Inferior parietal cortex (tissue), 1 donor: ENCODE measurements around the gene KCNN3.

Experiments
- DNase-seq: peaks from one replicate; pipeline ENCODE4 v3.0.0-alpha.2; 2016; ENCODE audit errors: extremely low spot score

Gene KCNN3

DNA sequence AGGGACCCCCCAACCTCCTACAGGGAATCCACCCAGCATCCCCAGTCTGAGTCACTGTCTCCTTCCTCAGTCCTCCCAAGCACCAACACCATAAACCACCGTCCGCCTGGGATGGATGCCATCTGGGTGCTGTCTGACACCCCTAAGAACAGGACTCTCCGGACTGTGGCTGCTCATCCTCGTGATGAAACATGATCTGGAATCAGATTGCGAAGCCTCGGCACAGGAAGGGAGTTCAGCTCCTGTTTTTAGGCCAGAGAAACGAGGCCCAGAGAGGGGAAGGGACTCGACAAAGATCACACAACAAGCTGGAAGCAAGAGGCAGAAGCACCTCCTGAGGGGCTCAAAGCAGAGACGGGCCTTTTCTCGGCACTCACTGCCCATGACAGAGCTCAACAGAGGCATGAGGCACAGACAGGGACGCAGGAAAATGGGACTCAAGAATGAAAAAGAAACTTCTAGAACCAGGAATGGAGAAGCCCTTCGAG is 8.4 kb downstream of the KCNN3 start:
- DNase-seq, result no peak

DNA sequence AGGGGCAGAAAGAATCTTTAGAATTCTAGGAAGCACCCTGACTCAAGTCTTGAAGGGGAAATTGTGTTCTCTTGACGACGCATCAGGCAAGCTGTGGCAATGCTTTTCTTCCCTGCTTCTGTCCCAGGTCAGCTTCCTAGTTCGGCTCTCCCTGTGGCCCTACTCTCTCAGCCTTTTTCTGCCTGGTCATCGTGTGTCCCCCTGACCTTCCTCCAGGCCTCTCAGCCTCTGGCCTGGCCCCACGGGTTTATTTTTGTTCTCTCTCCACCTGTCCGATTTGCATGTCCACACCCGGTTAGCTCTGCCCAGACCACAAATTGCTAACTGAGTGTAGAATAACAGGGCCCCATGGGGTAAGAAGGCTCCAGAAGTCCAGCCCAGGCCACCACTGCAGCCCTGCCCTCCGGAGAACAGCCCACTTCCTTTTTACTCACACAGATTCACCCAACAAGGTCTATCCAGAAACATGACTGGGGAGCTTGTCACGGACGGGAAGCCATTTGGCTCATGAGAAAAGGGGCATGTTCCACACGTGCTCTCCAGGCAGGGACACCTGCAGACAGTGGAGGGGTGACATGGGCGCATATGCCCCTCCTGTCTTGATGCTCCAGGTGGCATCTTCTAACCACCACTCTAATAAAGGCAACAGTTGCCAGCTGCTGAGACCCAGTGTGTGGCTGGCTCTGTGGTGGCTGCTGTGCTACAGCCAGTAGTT is 9.8 kb downstream of the KCNN3 start:
- no peak for DNase-seq

DNA sequence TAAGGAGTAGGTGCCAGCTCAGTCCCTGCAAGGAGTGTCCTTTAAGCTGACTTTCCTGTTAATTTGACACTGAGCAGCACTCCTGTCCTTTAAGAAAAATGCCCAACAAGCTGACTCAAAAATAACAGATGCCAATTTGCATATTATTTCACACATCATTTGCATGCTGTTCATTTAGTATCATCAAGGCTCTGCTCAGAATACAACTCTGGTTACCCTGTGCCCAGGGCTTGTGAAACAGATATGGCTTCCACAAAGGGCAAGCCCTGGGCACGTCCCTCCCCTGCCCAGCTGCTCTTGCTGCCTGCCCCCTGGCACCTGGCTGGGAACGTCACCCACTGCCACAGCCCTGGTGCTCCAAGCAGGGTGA is 10.3 kb downstream of the KCNN3 start:
- DNase-seq, result no peak

DNA sequence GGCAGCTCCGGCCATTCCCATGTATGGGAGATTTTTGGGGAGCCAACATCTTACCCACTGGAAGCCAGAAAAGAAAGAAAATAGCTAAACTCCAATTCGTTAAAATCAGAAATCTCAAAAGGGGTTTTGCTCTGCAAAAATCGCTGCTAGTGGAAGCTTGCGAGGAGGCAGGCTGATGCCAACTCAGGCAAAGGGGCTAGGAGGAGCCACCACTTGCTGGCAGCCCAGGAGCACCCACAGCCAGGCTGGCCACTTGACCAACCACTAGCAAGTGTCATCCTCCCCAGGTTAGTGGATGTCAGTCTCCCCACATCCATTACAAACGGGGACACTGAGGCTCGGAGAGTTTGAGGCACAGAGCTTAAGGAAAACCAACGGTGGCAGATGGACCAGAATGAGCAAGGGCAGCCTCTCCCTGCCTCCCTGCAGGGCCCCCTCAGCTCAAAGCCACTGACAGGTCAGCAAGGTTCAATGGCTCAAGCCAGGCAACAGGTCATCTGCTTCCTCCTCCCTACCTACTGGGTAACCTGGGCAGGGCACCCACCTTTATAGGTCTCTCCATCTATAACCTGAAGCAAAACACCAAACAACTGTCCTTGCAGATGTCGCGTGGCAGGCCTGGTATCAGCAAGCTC is 10.8 kb downstream of the KCNN3 start:
- no peak for DNase-seq

DNA sequence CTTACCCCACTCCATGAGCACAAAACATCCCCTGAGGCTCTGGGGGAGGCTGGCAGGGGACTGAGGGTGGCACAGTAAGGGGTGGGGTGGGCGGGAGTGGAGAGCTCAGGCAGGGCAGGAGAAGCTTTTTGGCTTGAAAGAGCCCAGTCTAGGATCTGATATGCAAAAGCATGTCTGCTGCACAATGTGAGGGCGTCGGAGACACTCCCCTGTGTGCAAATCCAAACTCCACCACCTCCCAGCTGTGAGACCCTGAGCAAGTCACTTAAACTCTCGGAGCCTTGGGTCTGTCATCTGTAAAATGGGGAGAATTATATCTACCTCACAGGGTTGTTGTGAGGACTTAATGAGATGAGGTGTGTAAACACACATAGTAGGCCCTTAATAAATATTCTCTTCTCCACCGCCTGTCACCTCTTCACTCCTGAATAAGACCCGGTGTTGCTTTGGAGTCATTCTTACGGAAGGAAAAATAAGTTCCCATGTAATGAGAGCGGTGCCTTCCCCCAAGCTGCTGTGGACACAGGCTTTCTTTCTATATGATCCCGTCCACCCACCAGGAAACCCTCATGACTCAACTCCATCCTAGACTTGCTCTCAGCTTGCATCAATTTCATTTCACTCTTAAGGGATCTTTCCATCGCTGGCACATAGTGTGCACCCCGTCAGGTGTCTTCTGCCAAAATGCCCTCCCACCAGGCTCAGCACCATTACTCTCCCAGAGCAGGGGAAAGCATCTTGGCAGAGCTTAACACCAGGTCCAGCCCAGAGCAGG is 12.5 kb downstream of the KCNN3 start:
- no peak for DNase-seq

DNA sequence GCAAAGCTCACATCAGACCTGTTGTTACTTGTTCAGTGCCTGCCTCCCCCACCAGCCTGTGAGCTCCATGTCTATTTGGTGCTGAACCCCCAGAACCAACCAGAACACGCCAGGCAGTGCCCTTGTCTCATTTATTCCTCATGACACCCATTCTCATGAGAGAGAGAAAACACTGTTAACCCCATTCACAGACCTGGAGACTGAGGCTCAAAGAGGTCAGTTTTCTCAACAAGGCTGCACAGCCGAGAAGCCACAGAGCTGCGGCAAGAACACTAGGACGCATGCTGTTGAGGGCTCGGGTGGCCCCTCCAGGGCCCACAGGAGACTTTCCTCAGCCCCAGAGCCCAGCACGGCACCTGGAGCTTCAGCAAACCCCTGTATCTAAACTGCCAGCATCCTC is 13.1 kb downstream of the KCNN3 start:
- no peak for DNase-seq

DNA sequence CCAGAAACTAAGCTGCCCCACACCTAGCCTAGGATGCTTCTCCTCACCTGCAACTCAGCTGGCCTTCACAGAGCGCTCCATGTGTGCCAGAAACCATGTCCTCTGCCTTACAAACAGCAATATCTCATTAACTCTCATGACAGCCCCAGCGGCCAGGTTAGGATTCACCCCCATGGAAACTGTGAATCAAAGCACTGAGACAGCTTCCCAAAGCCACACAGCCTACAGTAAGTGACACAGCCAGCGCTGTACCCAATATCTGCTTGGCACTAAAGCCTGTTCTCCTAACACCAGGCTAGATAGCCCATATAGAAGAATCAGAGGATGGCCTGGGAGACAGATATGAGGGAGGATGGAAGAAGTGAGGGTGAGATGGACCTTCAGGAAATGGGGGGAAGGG is 13.5 kb downstream of the KCNN3 start:
- no peak for DNase-seq

DNA sequence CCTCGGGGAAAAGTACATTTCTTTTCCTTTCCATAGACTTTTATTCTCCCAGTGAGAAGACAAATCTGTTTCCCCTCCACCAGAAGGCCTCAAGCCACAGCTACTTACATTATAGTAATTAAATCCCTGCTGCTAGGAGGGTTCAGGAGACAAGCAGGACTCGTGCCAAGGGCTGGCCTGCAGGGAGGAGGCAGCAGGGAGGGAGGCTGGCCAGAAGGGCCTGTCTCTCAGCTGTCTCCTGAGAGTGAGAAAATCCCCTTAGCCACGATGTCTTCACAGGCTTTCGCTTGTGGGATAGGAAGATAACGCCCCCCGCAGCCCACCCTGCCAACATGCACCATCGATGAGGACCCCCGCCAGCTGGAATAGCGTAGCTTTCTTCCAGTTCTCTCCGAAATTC is 14.0 kb downstream of the KCNN3 start:
- no peak for DNase-seq

DNA sequence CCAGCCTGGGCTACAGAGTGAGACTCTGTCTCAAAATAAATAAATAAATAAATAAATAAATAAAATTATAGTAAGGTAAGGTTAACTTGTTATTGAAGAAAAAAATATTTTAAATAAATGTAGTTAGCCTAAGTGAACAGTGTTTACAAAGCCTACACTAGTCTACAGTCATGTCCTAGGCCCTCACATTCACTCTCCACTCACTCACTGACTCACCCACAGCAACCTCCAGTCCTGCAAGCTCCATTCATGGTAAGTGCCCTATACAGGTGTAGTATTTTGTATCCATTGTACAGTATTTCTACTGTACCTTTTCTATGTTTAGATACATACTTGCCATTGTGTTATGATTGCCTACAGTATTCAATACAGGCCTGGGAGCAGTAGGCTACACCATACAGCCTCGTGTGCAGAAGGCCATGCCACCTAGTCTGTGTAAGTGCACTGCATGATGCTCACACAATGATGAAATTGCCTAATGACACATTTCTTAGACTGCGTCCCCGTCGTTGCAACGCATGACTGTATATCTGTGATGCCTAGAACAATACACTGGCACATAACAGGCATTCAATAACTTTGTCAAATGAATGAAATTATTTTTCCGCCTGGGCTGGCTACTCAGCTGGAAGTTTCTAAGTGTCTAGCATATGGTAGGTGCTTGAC is 14.8 kb downstream of the KCNN3 start:
- DNase-seq, result no peak

DNA sequence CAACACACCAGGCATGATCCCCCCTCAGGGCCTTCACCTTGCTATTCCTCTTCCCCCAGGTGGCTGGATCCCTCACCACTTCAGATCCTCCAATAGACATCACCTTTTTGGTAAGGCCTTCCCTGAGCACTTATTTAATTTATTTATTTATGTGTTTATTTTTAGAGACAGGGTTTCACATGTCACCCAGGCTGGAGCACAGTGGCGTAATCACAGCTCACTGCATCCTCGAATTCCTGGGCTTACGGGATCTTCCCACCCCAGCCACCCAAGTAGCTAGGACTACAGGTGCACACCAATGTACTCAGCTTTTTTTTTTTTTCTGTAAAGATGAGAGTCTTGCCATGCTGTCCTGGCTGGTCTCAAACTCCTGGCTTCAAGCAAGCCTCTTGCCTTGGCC is 17.2 kb downstream of the KCNN3 start:
- no peak for DNase-seq

DNA sequence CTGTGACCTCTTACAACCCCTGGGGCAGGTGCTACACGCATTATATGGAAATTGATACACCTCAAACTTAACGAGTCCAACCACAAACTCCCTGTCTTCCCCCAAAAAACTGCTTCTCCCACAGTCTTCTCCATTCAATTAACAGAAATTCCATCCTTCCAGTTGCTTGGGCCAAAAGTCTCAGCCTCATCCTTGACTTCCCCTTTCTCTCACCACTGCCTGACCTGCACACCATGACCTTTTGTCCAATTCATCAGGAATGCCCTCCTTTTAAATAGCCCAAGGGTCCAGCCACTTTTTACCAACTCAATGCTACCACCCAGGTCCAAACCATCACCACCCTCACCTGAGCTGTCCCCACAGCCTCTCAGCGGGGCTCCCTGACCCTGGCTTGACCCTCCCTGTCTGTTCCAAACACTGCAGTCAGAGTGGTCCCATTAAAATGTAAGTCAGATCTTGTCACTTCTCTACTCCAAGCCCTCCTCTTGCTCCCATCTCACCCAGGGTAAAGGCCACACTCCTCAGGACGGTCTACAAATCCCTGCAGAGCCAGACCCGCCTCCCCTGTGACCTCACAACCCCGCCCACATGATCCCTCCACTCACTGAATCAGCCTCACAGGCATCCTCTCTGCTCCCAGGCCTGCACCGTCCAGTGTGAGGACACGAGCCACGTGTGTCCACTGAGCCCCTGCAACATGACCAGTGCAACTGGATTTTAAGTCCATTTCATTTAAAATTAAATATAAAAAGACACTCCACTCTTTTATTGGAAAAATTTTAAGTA is 18.5 kb downstream of the KCNN3 start:
- no peak for DNase-seq

DNA sequence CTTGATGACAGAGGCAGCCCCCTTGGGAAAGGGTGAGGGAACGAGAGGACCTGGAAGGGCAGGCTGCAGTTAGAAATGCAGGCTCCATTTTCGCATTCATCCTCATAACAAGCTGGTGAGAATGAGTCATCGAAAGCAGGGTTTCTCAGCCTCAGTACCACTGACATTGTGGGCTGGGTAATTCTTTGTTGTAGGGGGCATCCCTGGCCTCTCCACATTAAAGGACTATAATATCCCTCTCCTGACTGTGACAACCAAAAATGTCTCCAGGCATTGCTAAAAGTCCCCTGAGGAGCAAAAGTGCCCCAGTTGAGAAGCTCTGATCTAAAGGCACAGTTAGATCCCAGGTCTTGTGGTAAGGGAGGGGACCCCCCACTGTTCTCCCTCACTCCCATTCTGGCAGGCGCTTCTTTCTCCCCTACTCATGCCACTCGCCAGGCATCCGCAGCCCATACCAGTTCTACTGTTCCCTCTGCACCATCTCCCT is 20.4 kb downstream of the KCNN3 start:
- no peak for DNase-seq

DNA sequence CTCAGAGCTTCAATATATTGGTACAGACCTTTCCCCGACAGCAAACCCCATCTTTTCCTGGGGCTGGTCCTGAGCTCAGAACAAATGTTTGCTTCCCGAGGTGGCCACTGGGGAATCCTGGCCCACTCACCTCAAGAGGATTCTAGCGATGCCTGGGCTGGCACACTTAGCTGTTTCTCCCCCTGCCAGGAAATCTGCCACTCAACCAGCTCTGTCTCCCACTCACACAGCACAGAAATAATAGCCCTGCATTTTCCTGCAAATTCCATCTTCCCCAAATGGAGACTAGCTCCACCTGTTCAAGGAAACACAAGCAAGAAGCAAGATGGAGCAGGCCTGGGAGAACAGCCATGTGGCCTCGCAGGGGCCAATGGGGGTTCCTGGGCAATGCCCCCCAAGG is 21.1 kb downstream of the KCNN3 start:
- DNase-seq, result no peak

DNA sequence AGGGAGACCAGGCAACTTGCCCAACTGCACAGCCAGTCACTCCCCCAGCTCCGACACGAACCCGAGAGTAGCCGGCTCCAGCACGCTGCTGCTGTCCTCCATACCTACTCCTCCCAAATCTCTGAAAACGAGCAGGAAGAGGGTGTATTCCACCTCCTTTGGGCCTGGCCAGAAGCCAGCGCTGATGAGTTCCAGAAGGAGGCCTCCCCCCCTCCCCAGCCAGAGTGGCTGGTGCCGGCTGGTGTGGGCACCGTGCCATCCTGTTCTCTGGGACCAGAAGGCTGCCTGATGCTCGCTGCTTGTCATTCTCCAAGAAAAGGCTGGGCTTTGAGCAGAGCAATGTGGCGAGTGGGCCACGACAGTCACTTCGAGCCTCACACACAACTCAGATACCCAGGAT is 22.2 kb downstream of the KCNN3 start:
- DNase-seq, result peak; percentile 72

DNA sequence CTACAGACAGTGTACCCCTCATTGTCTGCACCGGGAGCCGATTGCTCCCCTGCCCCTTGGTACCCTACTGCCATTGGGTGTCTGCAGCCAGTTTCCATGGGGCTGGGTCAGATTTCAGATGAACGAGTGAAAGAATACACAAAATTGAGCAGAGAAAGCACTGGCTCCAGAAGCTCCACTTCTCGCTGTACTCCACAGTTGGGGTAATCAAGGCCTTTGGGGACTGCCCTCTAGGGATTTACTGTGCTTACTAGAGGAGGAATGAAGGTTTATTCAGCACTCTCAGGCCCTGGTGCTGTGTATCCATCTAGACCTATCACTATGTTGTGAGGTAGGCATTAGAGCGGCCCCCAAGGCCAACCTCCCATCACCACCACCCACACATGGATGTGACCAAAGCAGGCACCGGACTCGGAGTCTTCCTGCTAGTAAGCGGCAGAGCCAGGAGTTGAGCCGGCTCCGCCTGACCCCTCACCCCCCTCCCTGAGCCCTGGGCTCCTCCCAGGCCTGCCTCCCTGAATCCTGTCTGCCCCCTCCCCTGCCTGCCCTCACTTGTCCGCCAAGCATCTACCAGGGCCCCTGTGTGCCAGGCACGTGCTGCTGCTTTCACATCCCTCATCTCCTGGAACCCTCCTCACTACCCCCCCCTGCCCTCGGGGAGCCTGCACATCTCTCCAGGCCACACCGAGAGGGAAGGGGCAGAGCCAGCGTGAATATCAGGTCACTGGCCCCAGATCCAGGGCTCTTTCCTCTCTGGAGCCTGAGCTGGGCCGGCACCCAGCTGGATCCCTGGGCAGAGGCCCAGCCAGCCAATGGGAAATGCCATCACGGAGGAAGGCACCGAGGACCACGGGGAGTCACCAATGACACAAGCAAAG is 23.3 kb downstream of the KCNN3 start:
- no peak for DNase-seq

DNA sequence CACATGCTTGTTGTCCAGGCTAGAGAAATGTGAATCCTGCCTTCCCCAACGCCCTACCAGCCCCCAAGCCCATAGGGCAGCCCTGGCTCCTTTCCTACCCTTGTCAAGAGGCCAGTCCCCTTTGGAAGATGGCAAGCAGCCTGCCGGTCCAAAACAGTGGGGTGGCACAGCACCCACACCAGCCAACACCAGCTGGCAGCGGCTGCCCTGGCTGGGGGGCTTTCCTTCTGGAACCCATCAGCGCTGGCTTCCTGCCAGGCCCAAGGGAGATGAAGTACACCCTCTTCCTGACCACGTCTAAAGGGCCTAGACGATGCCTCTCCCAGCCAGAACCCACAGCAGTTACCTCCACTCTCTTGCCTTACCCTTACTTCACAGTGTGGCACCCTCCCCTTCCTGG is 24.2 kb downstream of the KCNN3 start:
- DNase-seq, result no peak

DNA sequence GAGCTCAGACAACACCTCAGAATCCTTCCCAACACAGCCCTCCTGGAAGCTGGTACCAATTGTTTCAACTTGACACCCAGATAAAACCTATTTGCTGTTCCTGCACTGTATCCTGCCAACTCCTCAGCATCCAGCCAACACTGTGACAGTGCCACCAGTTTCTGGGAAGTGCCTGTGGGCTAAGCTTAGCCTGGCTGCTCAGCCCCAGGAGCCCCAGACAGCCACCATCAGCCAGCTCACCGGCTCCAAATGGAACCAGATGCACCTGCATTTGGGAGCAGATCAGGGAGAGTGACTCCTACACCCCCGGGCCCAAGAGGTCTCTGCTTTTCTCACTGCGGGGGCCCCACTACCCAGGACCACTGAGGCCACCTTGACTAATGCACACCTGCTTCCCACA is 24.9 kb downstream of the KCNN3 start:
- DNase-seq, result no peak

DNA sequence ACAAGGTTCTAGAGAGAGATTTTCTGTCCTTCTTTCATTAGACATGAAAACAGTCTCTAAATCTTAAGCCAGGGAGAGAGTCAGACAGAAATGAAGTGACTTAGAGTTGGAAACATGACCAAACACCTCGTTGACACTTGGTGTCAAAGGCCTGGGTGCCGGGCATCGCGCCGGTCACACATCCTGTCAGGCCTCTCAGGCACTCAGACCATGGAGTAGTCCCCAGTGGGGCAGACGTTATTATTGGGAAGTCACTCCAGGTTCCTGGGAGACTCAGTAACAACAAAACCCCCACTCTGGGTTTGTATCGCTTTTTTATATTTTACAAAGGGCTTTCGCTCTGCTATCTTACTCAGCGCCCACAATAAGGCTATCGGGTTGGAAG is 25.8 kb downstream of the KCNN3 start:
- no peak for DNase-seq

DNA sequence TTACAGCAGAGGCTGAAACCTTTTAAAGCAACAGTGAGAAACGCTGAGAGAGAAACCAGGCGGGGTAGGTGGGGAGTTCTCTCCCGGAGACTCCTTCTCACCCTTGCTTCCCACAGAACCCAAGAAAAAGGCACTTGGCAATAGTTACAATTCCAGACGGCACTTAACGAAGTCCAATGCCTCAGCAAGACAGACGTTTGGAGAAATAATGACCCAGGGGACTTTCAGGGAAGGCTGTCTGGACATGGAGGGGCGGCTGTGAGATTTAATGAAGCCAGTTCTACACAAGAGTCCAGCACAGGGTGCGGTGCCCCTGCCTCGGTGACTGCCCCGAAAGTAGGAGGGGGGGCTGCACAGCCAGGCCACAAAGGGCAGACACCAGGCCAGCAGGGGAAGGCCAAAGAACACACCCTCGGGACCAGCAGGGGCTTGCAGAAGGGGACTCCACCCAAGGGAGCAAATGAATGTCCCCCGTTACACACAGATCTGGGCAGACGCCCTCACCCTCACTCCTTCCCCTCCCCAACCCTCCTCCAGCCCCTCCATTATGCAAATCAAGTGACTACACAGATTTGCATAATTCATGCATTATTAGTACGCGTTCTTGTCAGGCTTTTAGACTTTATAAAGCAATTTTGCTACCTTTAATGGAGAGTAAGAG is 26.3 kb downstream of the KCNN3 start:
- no peak for DNase-seq

DNA sequence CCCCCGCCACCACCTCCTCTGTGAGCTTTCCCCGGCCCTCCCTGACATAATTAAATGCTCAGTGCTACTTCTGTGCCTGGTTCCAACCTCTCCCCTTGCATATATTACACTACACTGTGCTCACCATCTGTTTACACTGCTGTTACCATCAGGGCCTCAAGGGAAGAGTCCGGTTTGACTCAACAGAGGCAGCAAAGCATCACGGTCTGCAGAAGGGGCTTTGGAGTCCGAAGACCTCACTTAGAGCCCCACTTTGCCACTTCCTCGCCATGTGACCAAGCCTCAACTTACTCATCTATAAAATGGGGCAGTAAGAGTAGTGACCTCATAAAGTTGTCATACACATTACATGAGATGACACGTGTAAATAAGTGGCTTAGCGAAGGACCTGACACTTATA is 27.4 kb downstream of the KCNN3 start:
- DNase-seq, result no peak
